Hepatocyte (in vitro differentiated cells): ENCODE data around the gene TMEM255B.

Experiments
- CTCF ChIP-seq: fragments of 200-600 bp; sonication (generic); IDR thresholded peaks from 2 replicates; pipeline ENCODE4 v1.5.1; 2016; ENCODE audit warnings: antibody characterized with exemption, mild to moderate bottlenecking; ENCODE audit not compliant: poor library complexity
- EZH2 ChIP-seq: fragments of 200-600 bp; sonication (generic); IDR thresholded peaks from 2 replicates; pipeline ENCODE4 v1.6.1; 2016; ENCODE audit warnings: antibody characterized with exemption, mild to moderate bottlenecking, borderline replicate concordance
- EZH2phosphoT487 ChIP-seq: fragments of 200-600 bp; sonication (generic); IDR thresholded peaks from one replicate; pipeline ENCODE4 v1.6.1; 2018; ENCODE audit warnings: antibody characterized with exemption, mild to moderate bottlenecking, low read depth, moderate library complexity; ENCODE audit not compliant: unreplicated experiment, severe bottlenecking

- no peak for TF ChIP-seq CTCF
- no peak for TF ChIP-seq EZH2phosphoT487
- TF ChIP-seq EZH2, result no peak
Observed at GRCh38 chr13:113842336-113843062, 83.5 kb downstream of the TMEM255B start.
